Fibroblast of mammary gland (primary cell): ENCODE measurements around the gene GSTM3.

Experiments
- DNase-seq: peaks from one replicate; pipeline ENCODE4 v3.0.0-alpha.2; 2010; ENCODE audit warnings: low read depth
- H3K4me3 ChIP-seq: 2 replicates; pipeline ENCODE4 v1.5.1; 2011; ENCODE audit warnings: low read depth, mild to moderate bottlenecking, low read length, moderate library complexity; ENCODE audit not compliant: control insufficient read depth
- TF ChIP-seq, protein P1 (sequence below): conservative IDR thresholded peaks from 2 replicates; pipeline ENCODE4 v1.5.1; 2011; ENCODE audit warnings: low read depth, low read length, inconsistent platforms; ENCODE audit not compliant: control insufficient read depth, insufficient read depth

GSTM3 gene

DNA sequence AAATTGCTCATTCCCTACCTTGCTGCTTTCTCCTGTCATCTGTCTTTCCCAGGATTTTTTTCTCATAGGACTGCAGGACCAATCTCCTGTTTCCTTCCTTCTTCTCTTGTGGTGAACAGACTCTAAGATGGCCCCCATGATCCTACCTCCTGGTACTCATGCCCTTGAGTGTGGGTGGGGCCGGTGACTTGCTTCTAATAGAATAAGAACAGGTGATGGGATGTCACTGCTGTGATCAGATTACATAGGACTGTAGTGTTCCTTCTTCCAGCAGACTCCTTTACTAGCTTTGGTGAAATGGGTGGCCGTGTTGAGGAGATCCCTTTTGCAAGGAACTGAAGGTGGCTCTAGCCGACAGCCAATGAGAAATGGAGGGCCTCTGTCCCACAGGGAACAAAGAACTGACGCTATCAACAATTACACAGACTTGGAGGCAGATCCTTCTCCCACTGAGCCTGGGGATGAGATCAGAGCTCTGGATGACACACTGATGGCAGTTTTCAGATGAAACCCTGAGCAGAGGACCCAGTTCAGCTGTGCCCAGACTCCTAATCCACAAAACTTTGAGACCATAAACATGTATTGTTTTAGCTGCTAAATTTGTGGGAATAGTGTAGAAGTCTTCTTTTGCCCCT lies 7.5 kb downstream of the GSTM3 start:
- no peak for DNase-seq
- no peak overlapping the region for H3K4me3 ChIP-seq
- TF ChIP-seq, protein P1, sequence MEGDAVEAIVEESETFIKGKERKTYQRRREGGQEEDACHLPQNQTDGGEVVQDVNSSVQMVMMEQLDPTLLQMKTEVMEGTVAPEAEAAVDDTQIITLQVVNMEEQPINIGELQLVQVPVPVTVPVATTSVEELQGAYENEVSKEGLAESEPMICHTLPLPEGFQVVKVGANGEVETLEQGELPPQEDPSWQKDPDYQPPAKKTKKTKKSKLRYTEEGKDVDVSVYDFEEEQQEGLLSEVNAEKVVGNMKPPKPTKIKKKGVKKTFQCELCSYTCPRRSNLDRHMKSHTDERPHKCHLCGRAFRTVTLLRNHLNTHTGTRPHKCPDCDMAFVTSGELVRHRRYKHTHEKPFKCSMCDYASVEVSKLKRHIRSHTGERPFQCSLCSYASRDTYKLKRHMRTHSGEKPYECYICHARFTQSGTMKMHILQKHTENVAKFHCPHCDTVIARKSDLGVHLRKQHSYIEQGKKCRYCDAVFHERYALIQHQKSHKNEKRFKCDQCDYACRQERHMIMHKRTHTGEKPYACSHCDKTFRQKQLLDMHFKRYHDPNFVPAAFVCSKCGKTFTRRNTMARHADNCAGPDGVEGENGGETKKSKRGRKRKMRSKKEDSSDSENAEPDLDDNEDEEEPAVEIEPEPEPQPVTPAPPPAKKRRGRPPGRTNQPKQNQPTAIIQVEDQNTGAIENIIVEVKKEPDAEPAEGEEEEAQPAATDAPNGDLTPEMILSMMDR, result no peak

DNA sequence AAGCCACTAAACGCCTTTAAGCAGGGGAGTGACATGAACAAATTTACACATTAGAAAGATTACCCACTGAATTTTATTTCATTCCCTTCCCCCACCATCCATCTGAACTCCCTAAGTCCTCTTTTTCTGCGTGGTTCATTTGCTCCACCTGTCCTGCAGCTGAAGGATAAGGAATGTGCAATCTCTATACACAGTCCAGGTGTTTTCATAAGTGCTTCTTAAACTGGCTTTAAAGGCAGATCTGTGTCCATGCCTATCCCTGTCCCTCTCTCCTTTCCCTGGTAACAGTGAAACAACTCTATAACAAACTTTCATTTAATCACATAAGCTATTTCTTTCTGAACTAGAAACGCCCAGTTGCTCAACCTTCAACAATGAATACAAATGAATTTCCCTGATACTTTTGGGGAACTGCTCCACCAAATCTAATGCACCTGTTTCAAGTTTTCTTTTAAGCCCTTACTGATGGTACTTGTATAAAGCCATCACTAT lies 8.4 kb downstream of the GSTM3 start:
- no peak overlapping the region for H3K4me3 ChIP-seq
- DNase-seq, result no peak
- TF ChIP-seq, protein P1, result no peak

DNA sequence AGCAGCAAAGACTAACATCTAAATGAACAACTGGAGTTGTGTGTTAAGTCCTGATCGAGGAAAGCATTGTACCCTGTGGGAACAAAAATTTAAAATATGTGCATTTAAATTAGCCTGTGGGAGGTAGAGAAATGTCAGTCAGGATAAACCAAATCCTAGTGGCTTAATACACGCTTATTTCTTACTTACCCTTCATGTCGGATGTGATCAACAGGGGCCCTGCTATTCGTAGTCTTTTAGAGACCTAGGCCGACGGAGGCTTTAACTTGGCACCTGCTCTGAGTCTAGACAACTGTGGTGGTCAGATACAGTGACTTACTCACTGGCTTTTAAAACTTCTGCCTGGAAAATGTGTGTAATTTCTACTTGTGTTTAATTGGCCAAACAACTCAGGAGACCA lies 10.2 kb downstream of the GSTM3 start:
- no peak for DNase-seq
- H3K4me3 ChIP-seq, result no peak overlapping the region
- TF ChIP-seq, protein P1, result no peak

DNA sequence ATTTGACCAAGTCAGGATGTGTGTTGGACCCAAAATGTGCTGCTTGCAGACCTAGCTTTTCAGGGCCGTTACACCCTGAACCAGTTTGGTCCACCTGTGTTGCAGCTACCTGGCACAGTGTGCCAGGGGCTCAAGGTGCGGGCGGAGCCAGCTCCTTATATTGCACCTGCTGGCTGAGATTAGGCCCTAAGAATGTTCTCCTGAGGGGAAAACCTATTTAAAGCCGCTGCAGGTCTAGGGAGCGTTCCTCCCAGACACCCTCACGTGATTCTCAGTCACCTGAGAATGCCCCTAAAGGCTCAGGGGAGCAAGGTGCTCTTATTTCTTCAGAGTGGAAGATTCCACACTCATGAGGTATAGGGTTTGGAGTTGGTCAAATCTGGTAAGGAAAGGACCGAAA lies 12.0 kb downstream of the GSTM3 start:
- DNase-seq, result no peak
- TF ChIP-seq, protein P1, result no peak

DNA sequence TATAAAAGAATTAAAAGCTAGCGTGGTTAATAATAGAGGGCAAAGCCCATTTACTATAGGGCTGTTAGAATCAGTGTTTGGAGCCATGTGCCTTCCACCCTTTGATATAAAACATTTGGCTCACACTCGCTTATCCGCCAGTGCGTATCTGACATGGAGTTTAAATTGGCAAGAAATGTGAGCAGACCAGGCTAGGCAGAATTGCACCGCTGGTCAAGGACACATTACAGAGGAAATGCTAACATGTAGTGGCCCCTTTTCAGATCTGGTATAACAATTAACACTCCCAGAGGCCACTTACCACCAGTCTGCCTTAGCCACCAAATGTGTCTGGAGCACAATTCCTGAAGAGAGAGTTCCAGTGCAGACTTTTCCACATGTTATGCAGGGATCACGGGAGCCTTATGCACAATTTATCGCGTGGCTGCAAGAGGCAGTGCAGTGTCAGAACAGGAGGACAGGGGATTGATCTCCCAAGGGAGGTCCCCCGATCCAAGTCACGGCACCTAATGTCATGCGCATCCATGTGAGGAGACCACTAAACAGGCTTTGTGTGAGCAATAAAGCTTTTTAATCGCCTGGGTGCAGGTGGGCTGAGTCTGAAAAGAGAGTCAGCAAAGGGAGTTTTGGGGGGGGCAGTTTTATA lies 14.0 kb downstream of the GSTM3 start:
- TF ChIP-seq, protein P1, result no peak
- DNase-seq, result no peak
- no peak overlapping the region for H3K4me3 ChIP-seq

More for the DNA sequence above, 12.0 kb downstream of the GSTM3 start:
- no peak overlapping the region for H3K4me3 ChIP-seq

DNA sequence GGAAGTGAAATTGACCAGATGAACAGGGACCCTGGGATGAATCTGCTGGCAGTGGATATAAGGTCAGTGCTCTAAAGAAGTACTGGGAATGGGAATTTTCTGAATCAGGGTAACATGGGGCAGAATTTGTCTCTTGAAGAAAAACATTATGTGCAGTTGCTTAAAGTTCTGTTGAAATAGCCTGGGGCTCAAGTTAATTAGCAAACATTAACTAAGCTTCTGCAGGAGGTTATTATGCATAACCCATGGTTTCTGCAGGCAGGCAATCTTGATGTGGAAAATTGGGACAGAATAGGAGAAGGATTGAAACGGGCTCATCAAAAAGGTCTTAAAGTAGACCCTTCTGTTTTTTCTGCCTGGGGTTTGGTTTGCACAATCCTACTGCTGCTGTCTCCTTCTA lies 14.8 kb downstream of the GSTM3 start:
- no peak overlapping the region for H3K4me3 ChIP-seq
- TF ChIP-seq, protein P1, result no peak
- no peak for DNase-seq
